GM12892 (cell line): ENCODE measurements around the gene OR10K2.
"Not testable (repeated sequence)": the region's sequence is repeated elsewhere in the genome, so short reads cannot be mapped to it uniquely, and the experiment has no call there.

Source experiments
- POLR2A ChIP-seq: IDR thresholded peaks from 2 replicates; pipeline ENCODE4 v1.6.1; 2011; ENCODE audit warnings: low read depth, low read length, control low read depth
- POLR2AphosphoS5 ChIP-seq: IDR thresholded peaks from 2 replicates; pipeline ENCODE4 v1.6.1; 2011; ENCODE audit warnings: low read depth, low read length, control low read depth
- TAF1 ChIP-seq: IDR thresholded peaks from 2 replicates; pipeline ENCODE4 v1.6.1; 2011; ENCODE audit warnings: low read depth, mild to moderate bottlenecking, control low read depth, low read length, borderline replicate concordance

- TF ChIP-seq POLR2AphosphoS5, TAF1, POLR2A: not testable (repeated sequence)
These were observed 51.9 kb downstream of the OR10K2 start for GRCh38 chr1:158374101-158374500.
